Mesendoderm (in vitro differentiated cells): Measurements from ENCODE around the gene IRX3.
A peak's percentile ranks its signal among the peaks of the same experiment; 100 is the strongest.

Experiments
- DNase-seq: peaks from one replicate; pipeline ENCODE4 v3.0.0; 2013
- H2AK5ac ChIP-seq: 2 replicates; pipeline ENCODE4 v1.6.1; 2013; ENCODE audit warnings: low read length, inconsistent platforms
- H2BK120ac ChIP-seq: 2 replicates; pipeline ENCODE4 v1.6.1; 2013; ENCODE audit warnings: low read depth, mild to moderate bottlenecking, low read length, moderate library complexity, mixed read lengths
- H2BK15ac ChIP-seq: replicated peaks from 2 replicates; pipeline ENCODE4 v1.6.1; 2013; ENCODE audit warnings: low read depth, mild to moderate bottlenecking, moderate library complexity
- H2BK5ac ChIP-seq: 2 replicates; pipeline ENCODE4 v1.6.1; 2013; ENCODE audit warnings: low read length, inconsistent platforms
- H3K18ac ChIP-seq: 2 replicates; pipeline ENCODE4 v1.6.1; 2013; ENCODE audit warnings: mild to moderate bottlenecking, low read length, mixed read lengths
- H3K23ac ChIP-seq: one replicate; pipeline ENCODE4 v1.6.1; 2013; ENCODE audit warnings: low read length
- H3K27ac ChIP-seq: 2 replicates; pipeline ENCODE4 v1.5.1; 2013; ENCODE audit warnings: low read depth, mild to moderate bottlenecking, inconsistent platforms, low read length, moderate library complexity
- H3K27me3 ChIP-seq: 2 replicates; pipeline ENCODE4 v1.6.1; 2013; ENCODE audit warnings: low read length, control low read depth, mild to moderate bottlenecking, inconsistent platforms; ENCODE audit not compliant: insufficient read depth, poor library complexity
- H3K36me3 ChIP-seq: 2 replicates; pipeline ENCODE4 v1.6.1; 2013; ENCODE audit warnings: low read length, inconsistent platforms; ENCODE audit not compliant: control insufficient read depth, insufficient read depth
- H3K4ac ChIP-seq: one replicate; pipeline ENCODE4 v1.6.1; 2013; ENCODE audit warnings: low read depth, mild to moderate bottlenecking, low read length, moderate library complexity
- H3K4me1 ChIP-seq: 2 replicates; pipeline ENCODE4 v1.6.1; 2013; ENCODE audit warnings: low read depth, low read length, inconsistent platforms; ENCODE audit not compliant: control insufficient read depth
- H3K4me2 ChIP-seq: 2 replicates; pipeline ENCODE4 v1.6.1; 2013; ENCODE audit warnings: low read length
- H3K4me3 ChIP-seq: 2 replicates; pipeline ENCODE4 v1.5.1; 2013; ENCODE audit warnings: mild to moderate bottlenecking, low read length
- H3K56ac ChIP-seq: one replicate; pipeline ENCODE4 v1.6.1; 2013; ENCODE audit warnings: low read length
- H3K79me1 ChIP-seq: 2 replicates; pipeline ENCODE4 v1.6.1; 2013; ENCODE audit warnings: low read length, inconsistent platforms
- H3K79me2 ChIP-seq: 2 replicates; pipeline ENCODE4 v1.6.1; 2013; ENCODE audit warnings: mild to moderate bottlenecking, low read length; ENCODE audit not compliant: control insufficient read depth, insufficient read depth
- H3K9ac ChIP-seq: 2 replicates; pipeline ENCODE4 v1.6.1; 2013; ENCODE audit warnings: low read length, inconsistent platforms
- H4K5ac ChIP-seq: one replicate; pipeline ENCODE4 v1.6.1; 2013; ENCODE audit warnings: low read length
- H4K8ac ChIP-seq: one replicate; pipeline ENCODE4 v1.6.1; 2013; ENCODE audit warnings: low read depth, mild to moderate bottlenecking, control low read depth, low read length, moderate library complexity
- WGBS: extraction: QIAGEN DNeasy Blood & Tissue Kit; methylation state at CpG from one replicate; pipeline ENCODE4 v1.1.7; 2013; ENCODE audit warnings: low lambda C conversion rate, missing lambda C conversion rate; ENCODE audit not compliant: insufficient coverage; ENCODE audit errors: extremely low coverage; 5-methylcytosine and 5-hydroxymethylcytosine counted together

Gene IRX3

DNA sequence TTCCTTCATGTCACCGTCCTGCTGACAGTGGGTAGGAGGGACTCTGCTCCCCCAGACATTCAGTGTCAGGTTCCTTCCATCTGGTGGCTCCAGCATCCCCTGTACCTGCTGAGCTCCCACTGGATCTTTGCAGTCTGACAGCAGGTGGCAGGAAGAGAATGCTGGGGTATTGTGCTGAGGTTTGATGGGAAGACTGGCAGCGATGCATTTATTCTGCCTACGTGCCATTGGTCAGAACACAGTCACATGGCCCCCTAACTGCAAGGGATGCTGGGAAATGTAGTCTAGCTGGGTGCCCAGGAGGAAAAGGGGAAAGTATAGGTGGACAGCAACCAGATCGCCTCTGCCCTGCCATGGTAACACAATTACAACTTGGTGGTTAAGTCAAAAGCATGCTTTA lies 44.4 kb downstream of the IRX3 start:
- Histone ChIP-seq H3K4me2 (no peak overlapping the region), H3K4ac (no peak overlapping the region), H3K27me3 (no peaks in the 10 kb centered on the region), H3K27ac (no peak overlapping the region), H3K79me2 (no peaks in the 10 kb centered on the region), H2BK5ac (no peak overlapping the region), H3K4me1 (no peaks in the 10 kb centered on the region), H2AK5ac (no peak overlapping the region), H4K8ac (no peak overlapping the region), H4K5ac (no peak overlapping the region), H3K56ac (no peak overlapping the region), H3K18ac (no peak overlapping the region), H3K23ac (no peak overlapping the region), H2BK15ac (no peak overlapping the region), H3K36me3 (no peaks in the 10 kb centered on the region), H3K4me3 (no peak overlapping the region), H3K9ac (no peak overlapping the region), H3K79me1 (no peaks in the 10 kb centered on the region), H2BK120ac (no peak overlapping the region)
- WGBS: no CpG with 5 or more reads among the region's 4 CpGs
- DNase-seq: peak; percentile 83

DNA sequence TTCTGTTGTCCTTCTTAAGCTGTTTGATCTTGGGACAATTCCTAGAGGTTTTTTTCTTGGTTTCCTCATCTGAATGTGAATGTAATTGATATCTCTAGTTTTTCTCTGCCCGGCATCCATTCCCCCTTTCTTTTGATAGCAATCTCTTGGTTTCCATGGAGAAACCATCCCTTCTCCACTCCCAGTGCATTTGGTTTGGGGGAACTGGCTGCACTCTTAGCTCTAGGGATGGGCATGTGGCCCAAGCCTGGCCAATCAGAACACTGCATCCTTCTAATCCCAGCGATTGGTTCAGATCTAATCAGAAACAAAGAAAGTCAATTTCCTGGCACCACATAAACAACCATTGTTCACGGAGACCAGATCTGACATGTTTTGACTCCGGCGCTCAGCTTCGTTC lies 45.1 kb downstream of the IRX3 start:
- Histone ChIP-seq H4K5ac (no peak overlapping the region), H3K79me1 (no peaks in the 10 kb centered on the region), H3K27ac (no peak overlapping the region), H4K8ac (no peak overlapping the region), H2BK120ac (no peak overlapping the region), H3K23ac (no peak overlapping the region), H2BK15ac (no peak overlapping the region), H2BK5ac (no peak overlapping the region), H3K4ac (no peak overlapping the region), H3K27me3 (no peaks in the 10 kb centered on the region), H3K4me1 (no peaks in the 10 kb centered on the region), H3K18ac (no peak overlapping the region), H3K4me3 (no peak overlapping the region), H3K9ac (no peak overlapping the region), H3K56ac (no peak overlapping the region), H3K4me2 (no peak overlapping the region), H3K79me2 (no peaks in the 10 kb centered on the region), H2AK5ac (no peak overlapping the region), H3K36me3 (no peaks in the 10 kb centered on the region)
- peak; percentile 11 for DNase-seq
- WGBS: no CpG with 5 or more reads among the region's 6 CpGs

DNA sequence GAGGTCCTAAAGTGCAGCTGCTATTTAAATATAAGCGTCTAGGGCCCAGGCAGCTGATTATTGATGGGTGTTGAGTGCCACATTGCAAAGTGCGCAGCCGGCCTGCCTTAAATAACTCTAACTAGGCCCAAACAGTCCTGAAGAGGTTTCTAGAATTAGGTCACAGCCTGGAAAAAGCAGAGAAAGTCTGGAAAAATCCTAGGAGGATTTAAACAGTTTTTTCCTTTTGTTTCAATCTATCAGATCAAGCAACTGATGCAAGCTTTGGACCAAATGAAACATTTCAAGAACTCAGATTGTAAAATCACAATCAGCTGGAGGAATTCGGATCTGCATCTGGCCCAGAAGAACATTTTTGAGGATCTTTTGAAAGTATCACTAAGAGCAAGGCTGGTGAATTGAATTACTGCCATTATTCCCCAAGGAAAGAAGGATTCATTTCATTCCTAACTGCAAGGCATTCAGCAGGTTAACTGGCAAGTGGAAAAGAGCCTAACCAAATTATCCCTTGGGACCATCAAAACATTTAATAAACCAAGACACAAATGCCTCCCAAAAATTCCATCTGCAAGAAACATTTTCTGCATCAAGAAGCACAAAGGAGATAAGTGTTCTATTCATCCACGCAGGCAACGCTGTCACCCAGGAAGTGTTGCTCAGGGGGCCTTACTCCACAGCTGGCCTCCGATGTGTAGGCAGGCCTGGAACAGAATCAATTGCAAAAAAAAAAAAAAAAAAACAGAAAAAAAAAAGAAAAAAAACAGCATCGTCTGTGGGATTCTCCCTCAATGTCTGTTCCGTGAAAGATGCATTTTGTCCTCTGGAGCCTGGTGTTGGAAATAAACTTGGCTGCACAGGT lies 46.1 kb downstream of the IRX3 start:
- H4K5ac ChIP-seq: no peak overlapping the region
- no peak overlapping the region for H2BK15ac ChIP-seq
- no CpG with 5 or more reads among the region's 9 CpGs for WGBS
- H3K79me1 ChIP-seq: no peaks in the 10 kb centered on the region
- no peak overlapping the region for H2AK5ac ChIP-seq
- no peak for DNase-seq
- no peak overlapping the region for H4K8ac ChIP-seq
- H3K27ac ChIP-seq: no peak overlapping the region
- H3K4me1 ChIP-seq: no peaks in the 10 kb centered on the region
- no peak overlapping the region for H3K4me2 ChIP-seq
- no peaks in the 10 kb centered on the region for H3K36me3 ChIP-seq
- H2BK120ac ChIP-seq: no peak overlapping the region
- no peak overlapping the region for H3K23ac ChIP-seq
- no peak overlapping the region for H3K4me3 ChIP-seq
- no peak overlapping the region for H3K4ac ChIP-seq
- no peak overlapping the region for H3K9ac ChIP-seq
- no peaks in the 10 kb centered on the region for H3K27me3 ChIP-seq
- H3K56ac ChIP-seq: no peak overlapping the region
- no peak overlapping the region for H2BK5ac ChIP-seq
- H3K18ac ChIP-seq: no peak overlapping the region
- H3K79me2 ChIP-seq: no peaks in the 10 kb centered on the region

DNA sequence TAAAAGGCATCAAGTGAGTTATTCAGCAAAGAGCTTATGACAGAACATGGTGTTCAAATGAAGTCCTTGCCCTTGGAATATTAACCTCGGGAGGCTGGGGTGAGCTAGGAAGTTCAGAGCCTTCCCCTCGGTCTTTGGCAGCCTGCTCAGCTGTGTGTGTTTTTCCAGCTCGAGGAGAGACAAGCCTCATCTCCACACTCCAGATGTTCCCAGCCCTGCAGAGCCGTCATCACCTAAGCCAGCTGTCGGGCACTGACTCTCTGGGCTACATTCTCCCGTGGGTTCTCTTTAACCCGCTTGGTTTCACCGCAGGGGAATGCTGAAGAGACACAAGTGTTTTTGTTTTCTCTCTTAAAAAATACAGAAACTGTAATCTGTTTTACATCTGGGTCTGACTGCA lies 47.1 kb downstream of the IRX3 start:
- Histone ChIP-seq H3K4ac (no peak overlapping the region), H3K79me2 (no peaks in the 10 kb centered on the region), H3K79me1 (no peaks in the 10 kb centered on the region), H3K4me1 (no peaks in the 10 kb centered on the region), H2BK120ac (no peak overlapping the region), H3K27me3 (no peaks in the 10 kb centered on the region), H3K36me3 (no peaks in the 10 kb centered on the region), H2BK5ac (no peak overlapping the region), H4K8ac (no peak overlapping the region), H2BK15ac (no peak overlapping the region), H3K23ac (no peak overlapping the region), H3K27ac (no peak overlapping the region), H3K56ac (no peak overlapping the region), H3K4me3 (no peak overlapping the region), H3K18ac (no peak overlapping the region), H2AK5ac (no peak overlapping the region), H3K4me2 (no peak overlapping the region), H4K5ac (no peak overlapping the region), H3K9ac (no peak overlapping the region)
- WGBS: no CpG with 5 or more reads among the region's 8 CpGs
- DNase-seq: no peak

DNA sequence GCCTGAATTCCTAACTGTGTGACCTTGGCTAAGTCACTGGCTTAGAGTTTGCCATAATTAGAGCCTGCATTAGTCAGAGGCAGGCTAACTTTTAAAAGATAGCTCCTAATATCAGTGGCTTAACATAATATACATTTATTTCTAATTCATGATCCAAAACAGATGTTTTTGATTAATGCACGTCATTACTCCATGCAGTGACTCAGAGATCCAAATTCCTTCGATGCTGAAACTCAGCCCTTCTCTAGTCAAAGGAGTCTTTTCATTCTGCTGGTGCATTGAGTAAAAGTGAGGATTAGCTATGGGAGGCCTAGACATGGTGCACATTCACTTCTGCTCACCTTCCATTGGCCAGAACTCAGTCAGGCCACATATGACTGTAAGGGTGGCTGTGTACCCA lies 49.8 kb downstream of the IRX3 start:
- no peak overlapping the region for H3K9ac ChIP-seq
- no peak overlapping the region for H3K27ac ChIP-seq

GRCh38 chr16:54233615-54234014 lies 53.0 kb downstream of the IRX3 start:
- Histone ChIP-seq H3K56ac (no peak overlapping the region), H3K36me3 (no peaks in the 10 kb centered on the region), H2AK5ac (no peak overlapping the region), H4K8ac (no peak overlapping the region), H3K23ac (no peak overlapping the region), H2BK5ac (no peak overlapping the region), H3K27me3 (no peaks in the 10 kb centered on the region), H3K79me1 (no peaks in the 10 kb centered on the region), H3K27ac (no peak overlapping the region), H2BK120ac (no peak overlapping the region), H2BK15ac (no peak overlapping the region), H3K79me2 (no peaks in the 10 kb centered on the region), H3K18ac (no peak overlapping the region), H3K4me3 (no peak overlapping the region), H3K4me2 (no peak overlapping the region), H4K5ac (no peak overlapping the region), H3K9ac (no peak overlapping the region), H3K4me1 (no peaks in the 10 kb centered on the region), H3K4ac (no peak overlapping the region)
- no CpG with 5 or more reads among the region's 4 CpGs for WGBS
- DNase-seq: no peak

More for the DNA sequence above, 49.8 kb downstream of the IRX3 start:
- no peak overlapping the region for H3K4me2 ChIP-seq
- no peak overlapping the region for H3K4ac ChIP-seq
- no peak overlapping the region for H3K4me3 ChIP-seq
- H3K56ac ChIP-seq: no peak overlapping the region
- no peak overlapping the region for H2AK5ac ChIP-seq
- H4K8ac ChIP-seq: no peak overlapping the region
- no peak overlapping the region for H4K5ac ChIP-seq
- no peak overlapping the region for H3K23ac ChIP-seq
- no peak overlapping the region for H3K18ac ChIP-seq
- H3K79me2 ChIP-seq: no peaks in the 10 kb centered on the region
- no peak for DNase-seq
- H2BK120ac ChIP-seq: no peak overlapping the region
- no peak overlapping the region for H2BK15ac ChIP-seq
- no peak overlapping the region for H2BK5ac ChIP-seq
- H3K4me1 ChIP-seq: no peaks in the 10 kb centered on the region
- WGBS: no CpG with 5 or more reads among the region's 2 CpGs
- no peaks in the 10 kb centered on the region for H3K27me3 ChIP-seq
- no peaks in the 10 kb centered on the region for H3K36me3 ChIP-seq
- H3K79me1 ChIP-seq: no peaks in the 10 kb centered on the region
